HCT116 (cell line): Measurements from ENCODE around the gene PRRT1B. TPM values are rescaled to one million over a fixed set of nuclear protein-coding genes. Genes with fewer than 3 reads are reported as not detected.

Source experiments
- ATAC-seq: fragments of 200-7000 bp; cut with Tn5 transposase; 2 replicates; pipeline ENCODE4 v1.9.1; 2020; ENCODE audit warnings: mild to moderate bottlenecking, moderate library complexity
- BruUV-seq: library from RNA; stranded (reverse); fragments of 400-500 nt; replicated peaks from 2 replicates; lab custom pipeline; 2021; lab: Mats Ljungman, UMichigan
- CTCF ChIA-PET: fragments of 300-600 bp; sonication (Branson Sonifier 250); formaldehyde crosslinking; loops from one replicate; lab custom pipeline; 2021; ENCODE audit warnings: antibody characterized with exemption; lab: Charles Lee
- POLR2A ChIA-PET: fragments of 300-600, 350-600 bp; sonication (Branson Sonifier 250); formaldehyde crosslinking; loops from one replicate; lab custom pipeline; 2021; ENCODE audit warnings: antibody characterized with exemption; lab: Charles Lee
- RAD21 ChIA-PET, 2 experiments: fragments of 300-600 bp; sonication (Branson Sonifier 250); formaldehyde crosslinking; loops; one replicate each; lab custom pipeline; 2023; ENCODE audit warnings: low total read pairs in 2 of 2; ENCODE audit not compliant: uncharacterized antibody in 2 of 2, unreplicated experiment in 2 of 2, low non-redundant PET in 1 of 2; lab: Charles Lee
- DNase-seq: peaks from one replicate; pipeline ENCODE4 v3.0.0-alpha.2; 2010; ENCODE audit warnings: low read depth, low spot score
- H2AFZ ChIP-seq: fragments of 200-600 bp; shearing (Covaris generic), sonication (generic); 2 replicates; pipeline ENCODE4 v1.6.1; 2017; ENCODE audit warnings: low read depth, mixed run types, mixed read lengths, antibody characterized with exemption, low read length; ENCODE audit not compliant: poor library complexity, severe bottlenecking
- H3K27ac ChIP-seq: 2 replicates; pipeline ENCODE4 v1.5.1; 2012; ENCODE audit warnings: low read depth, low read length
- H3K27me3 ChIP-seq: fragments of 200-600 bp; sonication (generic); 2 replicates; pipeline ENCODE4 v1.6.1; 2016; ENCODE audit warnings: mixed run types, low read length, mixed read lengths; ENCODE audit not compliant: insufficient read depth
- H3K36me3 ChIP-seq, 2 experiments: fragments of 200-500 bp in 1 of 2; fragments of 200-600 bp in 1 of 2; sonication (Bioruptor generic) in 1 of 2; sonication (generic) in 1 of 2; 2 replicates each; pipeline versions ENCODE4 v1.5.1 to v1.6.1; 2014 to 2016; ENCODE audit warnings: low read length in 2 of 2, inconsistent platforms in 1 of 2, mixed read lengths in 1 of 2, mixed run types in 1 of 2; ENCODE audit not compliant: insufficient read depth in 2 of 2, control insufficient read depth in 1 of 2
- H3K4me1 ChIP-seq, 2 experiments: fragments of 200-600 bp in 1 of 2; sonication (generic) in 1 of 2; 2 replicates each; pipeline versions ENCODE4 v1.5.1 to v1.6.1; 2012 to 2017; ENCODE audit warnings: low read length in 2 of 2, inconsistent platforms in 1 of 2, mild to moderate bottlenecking in 1 of 2, mixed read lengths in 1 of 2, mixed run types in 1 of 2, moderate library complexity in 1 of 2; ENCODE audit not compliant: insufficient read depth in 2 of 2, control insufficient read depth in 1 of 2
- H3K4me2 ChIP-seq: fragments of 200-600 bp; sonication (generic); 2 replicates; pipeline ENCODE4 v1.6.1; 2017; ENCODE audit warnings: mixed run types, low read length, mixed read lengths
- H3K4me3 ChIP-seq, 2 experiments: fragments of 200-600 bp in 1 of 2; sonication (generic) in 1 of 2; replicated peaks in 1 of 2; 2 replicates each; pipeline ENCODE4 v1.5.1; 2011 to 2016; ENCODE audit warnings: low read length in 2 of 2, control low read depth in 1 of 2, low read depth in 1 of 2, mild to moderate bottlenecking in 1 of 2, mixed read lengths in 1 of 2, mixed run types in 1 of 2
- H3K79me2 ChIP-seq: fragments of 200-600 bp; sonication (generic); 2 replicates; pipeline ENCODE4 v1.6.1; 2017; ENCODE audit warnings: mild to moderate bottlenecking, mixed run types, low read length, moderate library complexity, mixed read lengths; ENCODE audit not compliant: insufficient read depth
- H3K9ac ChIP-seq: fragments of 200-600 bp; sonication (generic); 2 replicates; pipeline ENCODE4 v1.6.1; 2016; ENCODE audit warnings: low read length, mixed read lengths
- H3K9me2 ChIP-seq: fragments of 200-600 bp; sonication (generic), shearing (Covaris generic); 2 replicates; pipeline ENCODE4 v1.6.1; 2017; ENCODE audit warnings: mixed run types, mild to moderate bottlenecking, moderate library complexity; ENCODE audit not compliant: insufficient read depth
- H3K9me3 ChIP-seq, 2 experiments: fragments of 200-500 bp in 1 of 2; fragments of 200-600 bp in 1 of 2; sonication (Bioruptor generic) in 1 of 2; sonication (generic) in 1 of 2; 2 replicates each; pipeline ENCODE4 v1.6.1; 2014 to 2017; ENCODE audit warnings: low read length in 2 of 2, mixed read lengths in 2 of 2, inconsistent platforms in 1 of 2, low read depth in 1 of 2, mild to moderate bottlenecking in 1 of 2, mixed run types in 1 of 2, moderate library complexity in 1 of 2; ENCODE audit not compliant: control insufficient read depth in 1 of 2, insufficient read depth in 1 of 2
- H4K20me1 ChIP-seq: fragments of 200-600 bp; sonication (generic), shearing (Covaris generic); 2 replicates; pipeline ENCODE4 v1.6.1; 2017; ENCODE audit warnings: mixed run types, mild to moderate bottlenecking, moderate library complexity; ENCODE audit not compliant: insufficient read depth
- ATF3 ChIP-seq: IDR thresholded peaks from 2 replicates; pipeline ENCODE4 v1.6.1; 2012
- CBX3 ChIP-seq: IDR thresholded peaks from 2 replicates; pipeline ENCODE4 v1.6.1; 2012; ENCODE audit warnings: low read depth
- CTCF ChIP-seq, 3 experiments: fragments of 200-600 bp in 1 of 3; sonication (generic) in 1 of 3; IDR thresholded peaks in 2 of 3; conservative IDR thresholded peaks in 1 of 3; 2 replicates each; pipeline ENCODE4 v1.5.1; 2012 to 2017; ENCODE audit warnings: low read depth in 2 of 3, low read length in 2 of 3, antibody characterized with exemption in 1 of 3, borderline replicate concordance in 1 of 3, control low read depth in 1 of 3, mild to moderate bottlenecking in 1 of 3, mixed read lengths in 1 of 3, mixed run types in 1 of 3, moderate library complexity in 1 of 3; ENCODE audit not compliant: insufficient read depth in 1 of 3
- EGR1 ChIP-seq: IDR thresholded peaks from 2 replicates; pipeline ENCODE4 v1.6.1; 2012; ENCODE audit warnings: low read depth
- ELF1 ChIP-seq: IDR thresholded peaks from 2 replicates; pipeline ENCODE4 v1.6.1; 2012; ENCODE audit warnings: low read depth, borderline replicate concordance
- EZH2phosphoT487 ChIP-seq: fragments of 200-600 bp; IDR thresholded peaks from 2 replicates; pipeline ENCODE4 v1.6.1; 2018; ENCODE audit warnings: antibody characterized with exemption, borderline replicate concordance
- FOSL1 ChIP-seq: IDR thresholded peaks from 2 replicates; pipeline ENCODE4 v1.6.1; 2012; ENCODE audit warnings: low read depth
- POLR2A ChIP-seq: IDR thresholded peaks from 2 replicates; pipeline ENCODE4 v1.7.0; 2011; ENCODE audit warnings: borderline replicate concordance; ENCODE audit not compliant: insufficient read depth, insufficient read length; ENCODE audit errors: extremely low read depth
- POLR2AphosphoS5 ChIP-seq: IDR thresholded peaks from 2 replicates; pipeline ENCODE4 v1.6.1; 2011; ENCODE audit warnings: mild to moderate bottlenecking, low read depth, low read length, moderate library complexity
- RAD21 ChIP-seq: IDR thresholded peaks from 2 replicates; pipeline ENCODE4 v1.6.1; 2012; ENCODE audit warnings: low read depth, mild to moderate bottlenecking
- REST ChIP-seq: IDR thresholded peaks from 2 replicates; pipeline ENCODE4 v1.6.1; 2012; ENCODE audit warnings: low read depth
- SP1 ChIP-seq: IDR thresholded peaks from 2 replicates; pipeline ENCODE4 v1.6.1; 2012; ENCODE audit warnings: low read depth
- SRF ChIP-seq: IDR thresholded peaks from 2 replicates; pipeline ENCODE4 v1.6.1; 2012; ENCODE audit warnings: low read depth
- YY1 ChIP-seq: IDR thresholded peaks from 2 replicates; pipeline ENCODE4 v1.6.1; 2011; ENCODE audit warnings: low read length, low read depth, moderate library complexity, mild to moderate bottlenecking; ENCODE audit not compliant: insufficient replicate concordance; ENCODE audit errors: extremely low read depth
- ZNF274 ChIP-seq: fragments of 200-500 bp; sonication (Bioruptor generic); IDR thresholded peaks from 2 replicates; pipeline ENCODE4 v1.6.1; 2014; ENCODE audit warnings: mild to moderate bottlenecking, low read depth, low read length, inconsistent platforms
- intact Hi-C: fragments of 100-400 bp; cut with micrococcal nuclease; formaldehyde crosslinking; loops from 2 replicates; pipeline ENCODE4 v1.10.0; 2022
- total RNA-seq: library from RNA; stranded (reverse); gene quantifications from one replicate; pipeline ENCODE4 v1.2.1, GENCODE V29; 2021; ENCODE audit not compliant: unreplicated experiment
- TF ChIP-seq, protein P1 (sequence below): IDR thresholded peaks from 2 replicates; pipeline ENCODE4 v1.6.1; 2011; ENCODE audit warnings: mild to moderate bottlenecking, low read length, moderate library complexity; ENCODE audit not compliant: insufficient replicate concordance; ENCODE audit errors: extremely low read depth
- TF ChIP-seq, protein P2 (sequence below): IDR thresholded peaks from 2 replicates; pipeline ENCODE4 v1.6.1; 2012

The PRRT1B gene
- total RNA-seq, 1 experiment from 2014 or later = not detected

- H3K27ac ChIP-seq = no peak overlapping the region
- POLR2A ChIA-PET = no interaction called here
- no peaks in the 10 kb centered on the region for H4K20me1 ChIP-seq
- no peak overlapping the region for H3K4me2 ChIP-seq
- H3K36me3 ChIP-seq = peaks cover 13 to 24% of the 10 kb centered on the region in 2 experiments; a peak in 3 of 4 replicates
- H2AFZ ChIP-seq = no peak overlapping the region
- intact Hi-C loops = no loop called here
- 0 out of 2 replicates have a peak, but pooled peaks have one; percentile 17 for ATAC-seq
- RAD21 ChIA-PET = no interaction called here
- no peaks in the 10 kb centered on the region for H3K27me3 ChIP-seq
- no peak overlapping the region for H3K4me3 ChIP-seq
- no peaks in the 10 kb centered on the region for H3K4me1 ChIP-seq
- no peaks in the 10 kb centered on the region for H3K9me2 ChIP-seq
- BruUV-seq = no TSS peak
- no peaks in the 10 kb centered on the region for H3K9me3 ChIP-seq
- CTCF ChIA-PET = no interaction called here
- no peaks in the 10 kb centered on the region for H3K79me2 ChIP-seq
- no peak overlapping the region for H3K9ac ChIP-seq
- DNase-seq = no peak
- TF ChIP-seq ATF3 = no peak
- TF ChIP-seq, protein P1, sequence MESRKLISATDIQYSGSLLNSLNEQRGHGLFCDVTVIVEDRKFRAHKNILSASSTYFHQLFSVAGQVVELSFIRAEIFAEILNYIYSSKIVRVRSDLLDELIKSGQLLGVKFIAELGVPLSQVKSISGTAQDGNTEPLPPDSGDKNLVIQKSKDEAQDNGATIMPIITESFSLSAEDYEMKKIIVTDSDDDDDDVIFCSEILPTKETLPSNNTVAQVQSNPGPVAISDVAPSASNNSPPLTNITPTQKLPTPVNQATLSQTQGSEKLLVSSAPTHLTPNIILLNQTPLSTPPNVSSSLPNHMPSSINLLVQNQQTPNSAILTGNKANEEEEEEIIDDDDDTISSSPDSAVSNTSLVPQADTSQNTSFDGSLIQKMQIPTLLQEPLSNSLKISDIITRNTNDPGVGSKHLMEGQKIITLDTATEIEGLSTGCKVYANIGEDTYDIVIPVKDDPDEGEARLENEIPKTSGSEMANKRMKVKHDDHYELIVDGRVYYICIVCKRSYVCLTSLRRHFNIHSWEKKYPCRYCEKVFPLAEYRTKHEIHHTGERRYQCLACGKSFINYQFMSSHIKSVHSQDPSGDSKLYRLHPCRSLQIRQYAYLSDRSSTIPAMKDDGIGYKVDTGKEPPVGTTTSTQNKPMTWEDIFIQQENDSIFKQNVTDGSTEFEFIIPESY = no peak
- no peak for TF ChIP-seq EGR1
- no peak for TF ChIP-seq REST
- TF ChIP-seq SP1 = no peak
- TF ChIP-seq EZH2phosphoT487 = no peak
- TF ChIP-seq SRF = no peak
- no peak for TF ChIP-seq FOSL1
- no peak for TF ChIP-seq ZNF274
- TF ChIP-seq POLR2AphosphoS5 = no peak
- no peak for TF ChIP-seq CTCF (IDR thresholded peaks at IDR 0.05 in 2 of 3, conservative IDR thresholded peaks at IDR 0.05 in 1 of 3; ENCODE audit: borderline replicate concordance in 1 of 3, insufficient read depth in 1 of 3, low read depth in 2 of 3, low read length in 2 of 3)
- no peak for TF ChIP-seq POLR2A
- no peak for TF ChIP-seq ELF1
- TF ChIP-seq, protein P2, sequence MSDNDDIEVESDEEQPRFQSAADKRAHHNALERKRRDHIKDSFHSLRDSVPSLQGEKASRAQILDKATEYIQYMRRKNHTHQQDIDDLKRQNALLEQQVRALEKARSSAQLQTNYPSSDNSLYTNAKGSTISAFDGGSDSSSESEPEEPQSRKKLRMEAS = no peak
- no peak for TF ChIP-seq CBX3
- no peak for TF ChIP-seq YY1
- TF ChIP-seq RAD21 = no peak
These were observed 21.6 kb upstream of the PRRT1B start for GRCh38 chr9:131523451-131524435.
